ENCODE results near the gene UIMC1.

UIMC1 gene

GRCh38 chr5:176901260-176902101 is 105.1 kb downstream of the UIMC1 start:
- DNase-seq: peak; percentile 66

- no peak for DNase-seq
These were observed 105.8 kb downstream of the UIMC1 start for GRCh38 chr5:176900780-176901204.

- DNase-seq: no peak
These were observed 106.4 kb downstream of the UIMC1 start for GRCh38 chr5:176899946-176900779.

- DNase-seq: no peak
These were observed 107.2 kb downstream of the UIMC1 start, which contains the start of gene HK3 for GRCh38 chr5:176899296-176899891. Gene HK3 (minus strand): TSS chr5:176899346. CDS start chr5:176896159, 3,187 bp downstream.

GRCh38 chr5:176897263-176897662 is 109.3 kb downstream of the UIMC1 start:
- no peak for DNase-seq

- DNase-seq: no peak
These were observed 110.7 kb downstream of the UIMC1 start for GRCh38 chr5:176895831-176896230.

- no peak for DNase-seq
These were observed 112.3 kb downstream of the UIMC1 start for GRCh38 chr5:176894298-176894697.

- DNase-seq: no peak
These were observed 113.9 kb downstream of the UIMC1 start for GRCh38 chr5:176892663-176893062.

GRCh38 chr5:176891331-176891958 is 115.1 kb downstream of the UIMC1 start:
- DNase-seq: no peak

- DNase-seq: no peak
These were observed 115.9 kb downstream of the UIMC1 start for GRCh38 chr5:176890455-176891330.

- no peak for DNase-seq
These were observed 117.0 kb downstream of the UIMC1 start for GRCh38 chr5:176889321-176890280.

GRCh38 chr5:176888865-176889165 is 117.8 kb downstream of the UIMC1 start:
- no peak for DNase-seq

GRCh38 chr5:176888016-176888864 is 118.3 kb downstream of the UIMC1 start:
- no peak for DNase-seq

- no peak for DNase-seq
These were observed 119.2 kb downstream of the UIMC1 start for GRCh38 chr5:176887252-176887849.

- no peak for DNase-seq
These were observed 120.0 kb downstream of the UIMC1 start for GRCh38 chr5:176886336-176887251.

- DNase-seq: peak; percentile 16
These were observed 122.0 kb downstream of the UIMC1 start for GRCh38 chr5:176884571-176884890.

GRCh38 chr5:176883700-176884570 is 122.6 kb downstream of the UIMC1 start:
- no peak for DNase-seq

- DNase-seq: no peak
These were observed 124.0 kb downstream of the UIMC1 start for GRCh38 chr5:176882567-176882903.

Data from kidney glomerular epithelial cell (primary cell).